ENCODE results near the gene POU6F2. TPM values are rescaled to one million over a fixed set of nuclear protein-coding genes. Genes with fewer than 3 reads are reported as not detected.

Gene POU6F2
- total and polyA plus RNA-seq, 8 donors = 0.37 TPM; not detected in 7

- Histone ChIP-seq H3K27me3 (no peaks in the 10 kb centered on the region), H3K27ac (no peak overlapping the region), H3K36me3 (no peaks in the 10 kb centered on the region), H3K4me1 (no peaks in the 10 kb centered on the region), H3K4me3 (no peak overlapping the region), H3K9me3 (peaks cover 0 to 4% (median 0%) of the 10 kb centered on the region in 4 donors)
- intact Hi-C loops (cut with DNase I; ENCODE audit: low total_unique reads) = no loop called here
- 66 to 92% (median 74%) methylated on average over 3 of the region's 3 CpGs for WGBS, 5 donors
- DNase-seq = no peak
- TF ChIP-seq POLR2A (IDR thresholded peaks at IDR 0.05) (no peak), POLR2AphosphoS5 (IDR thresholded peaks at IDR 0.05) (no peak), EP300 (IDR thresholded peaks at IDR 0.05) (no peak), CTCF (IDR thresholded peaks at IDR 0.05) (no peak)
These were observed 263.2 kb downstream of the POU6F2 start for GRCh38 chr7:39240864-39241263.

- intact Hi-C loops (cut with DNase I; ENCODE audit: low total_unique reads) = no loop called here
- Histone ChIP-seq H3K27me3 (no peaks in the 10 kb centered on the region), H3K27ac (no peak overlapping the region), H3K36me3 (no peaks in the 10 kb centered on the region), H3K4me3 (no peak overlapping the region), H3K9me3 (peaks cover 0 to 2% (median 0%) of the 10 kb centered on the region in 4 donors), H3K4me1 (no peaks in the 10 kb centered on the region)
- WGBS, 5 donors = 80 to 87% (median 82%) methylated on average over 3 of the region's 3 CpGs
- no peak for TF ChIP-seq EP300 (IDR thresholded peaks at IDR 0.05)
- no peak for TF ChIP-seq POLR2A (IDR thresholded peaks at IDR 0.05)
- TF ChIP-seq CTCF (IDR thresholded peaks at IDR 0.05) = no peak
- TF ChIP-seq POLR2AphosphoS5 (IDR thresholded peaks at IDR 0.05) = no peak
- DNase-seq = no peak
These were observed 269.9 kb downstream of the POU6F2 start for GRCh38 chr7:39247576-39247975.

- H3K4me3 ChIP-seq = no peak overlapping the region
- intact Hi-C loops (cut with DNase I; ENCODE audit: low total_unique reads) = no loop called here
- no peak for TF ChIP-seq CTCF (IDR thresholded peaks at IDR 0.05)
- TF ChIP-seq POLR2A (IDR thresholded peaks at IDR 0.05) = no peak
- no peak for TF ChIP-seq EP300 (IDR thresholded peaks at IDR 0.05)
- no peak for TF ChIP-seq POLR2AphosphoS5 (IDR thresholded peaks at IDR 0.05)
- H3K9me3 ChIP-seq = no peaks in the 10 kb centered on the region
- DNase-seq = no peak
- H3K27me3 ChIP-seq = no peaks in the 10 kb centered on the region
- 58 to 64% (median 59%) methylated on average over 4 of the region's 4 CpGs for WGBS, 5 donors
- no peaks in the 10 kb centered on the region for H3K4me1 ChIP-seq
- no peaks in the 10 kb centered on the region for H3K36me3 ChIP-seq
- no peak overlapping the region for H3K27ac ChIP-seq
These were observed 270.5 kb downstream of the POU6F2 start for GRCh38 chr7:39248041-39248691.

GRCh38 chr7:39248692-39249090, 271.0 kb downstream of the POU6F2 start:
- intact Hi-C loops (cut with DNase I; ENCODE audit: low total_unique reads) = no loop called here
- 47 to 70% (median 57%) methylated on average over 3 of the region's 3 CpGs for WGBS, 5 donors

More at GRCh38 chr7:39248692-39249090, 271.0 kb downstream of the POU6F2 start:
- TF ChIP-seq POLR2A (IDR thresholded peaks at IDR 0.05) = no peak
- TF ChIP-seq EP300 (IDR thresholded peaks at IDR 0.05) = no peak
- no peak for TF ChIP-seq POLR2AphosphoS5 (IDR thresholded peaks at IDR 0.05)
- no peak for TF ChIP-seq CTCF (IDR thresholded peaks at IDR 0.05)
- Histone ChIP-seq H3K27me3 (no peaks in the 10 kb centered on the region), H3K27ac (no peak overlapping the region), H3K4me1 (no peaks in the 10 kb centered on the region), H3K9me3 (no peaks in the 10 kb centered on the region), H3K4me3 (no peak overlapping the region), H3K36me3 (no peaks in the 10 kb centered on the region)
- DNase-seq = no peak
